ENCODE measurements around the gene SPATA2L.

DNA sequence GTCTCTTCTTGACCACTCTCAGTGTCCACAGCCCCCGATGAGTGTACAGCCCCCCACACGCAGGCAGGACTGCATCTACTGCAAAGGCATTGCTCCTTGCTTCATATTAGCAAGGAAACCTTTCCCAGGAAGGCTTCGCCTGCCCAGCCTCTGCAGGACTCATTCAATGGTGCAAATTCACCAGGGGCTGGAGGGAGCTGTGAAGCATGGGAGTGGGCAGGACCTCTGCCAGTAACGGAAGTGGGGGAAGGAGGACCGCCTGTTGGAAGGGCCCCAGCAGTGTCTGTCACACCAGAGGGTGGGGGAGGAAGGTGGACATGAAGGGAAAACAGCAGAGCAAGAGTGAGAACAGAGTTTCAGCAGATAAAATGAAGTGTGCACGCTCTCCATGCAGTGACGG lies 41.4 kb downstream of the SPATA2L start:
- TF ChIP-seq POLR2A (IDR thresholded peaks at IDR 0.05; ENCODE audit: low read length): no peak
- TF ChIP-seq GATA1 (IDR thresholded peaks at IDR 0.05; ENCODE audit: low read depth, low read length): no peak

Data from erythroblast (primary cell).